ENCODE data around the gene KNL1. TPM values are rescaled to one million over a fixed set of nuclear protein-coding genes. Genes with fewer than 3 reads are reported as not detected.
A peak's percentile ranks its signal among the peaks of the same experiment; 100 is the strongest.

KNL1 gene
- total RNA-seq, 1 experiment from 2014 or later: 40.3 TPM

DNA sequence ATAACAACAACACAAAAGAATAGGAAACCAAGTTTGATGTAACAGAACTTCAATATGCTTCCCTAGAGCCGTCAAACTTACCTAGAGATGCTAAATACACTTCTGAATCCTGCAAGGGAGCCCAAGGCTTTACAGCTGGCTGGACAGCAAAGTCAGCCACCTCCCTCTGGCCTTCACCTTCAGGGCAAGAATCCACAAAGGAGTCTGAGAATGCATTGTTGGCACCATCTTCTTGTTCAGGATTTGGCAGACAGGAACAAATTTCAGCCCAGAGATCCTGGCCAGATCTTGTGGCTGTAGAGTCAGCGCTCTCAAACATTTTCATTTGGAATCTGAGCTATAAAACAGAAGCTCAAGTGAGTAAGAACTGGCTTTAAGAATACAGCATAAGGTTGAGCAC lies 31.4 kb upstream of the KNL1 start:
- intact Hi-C loops (cut with micrococcal nuclease; ENCODE audit: unreplicated experiment): no loop called here
- Histone ChIP-seq H3K4me1 (ENCODE audit: insufficient read depth, low read length, poor library complexity, severe bottlenecking) (peaks cover 5% of the 10 kb centered on the region), H3K4me3 (ENCODE audit: low read depth, low read length, poor library complexity, severe bottlenecking) (no peak overlapping the region), H3K27ac (ENCODE audit: low read depth, low read length, poor library complexity, severe bottlenecking) (no peak overlapping the region), H3K9me3 (ENCODE audit: low read depth, low read length, poor library complexity, severe bottlenecking) (no peaks in the 10 kb centered on the region), H3K27me3 (replicated peaks; ENCODE audit: insufficient read depth, low read depth, low read length, poor library complexity) (no peaks in the 10 kb centered on the region), H3K36me3 (ENCODE audit: insufficient read depth, low read length, poor library complexity, severe bottlenecking) (no peaks in the 10 kb centered on the region)
- POLR2A ChIA-PET (ENCODE audit: low non-redundant PET): no interaction called here
- TF ChIP-seq, protein P1, sequence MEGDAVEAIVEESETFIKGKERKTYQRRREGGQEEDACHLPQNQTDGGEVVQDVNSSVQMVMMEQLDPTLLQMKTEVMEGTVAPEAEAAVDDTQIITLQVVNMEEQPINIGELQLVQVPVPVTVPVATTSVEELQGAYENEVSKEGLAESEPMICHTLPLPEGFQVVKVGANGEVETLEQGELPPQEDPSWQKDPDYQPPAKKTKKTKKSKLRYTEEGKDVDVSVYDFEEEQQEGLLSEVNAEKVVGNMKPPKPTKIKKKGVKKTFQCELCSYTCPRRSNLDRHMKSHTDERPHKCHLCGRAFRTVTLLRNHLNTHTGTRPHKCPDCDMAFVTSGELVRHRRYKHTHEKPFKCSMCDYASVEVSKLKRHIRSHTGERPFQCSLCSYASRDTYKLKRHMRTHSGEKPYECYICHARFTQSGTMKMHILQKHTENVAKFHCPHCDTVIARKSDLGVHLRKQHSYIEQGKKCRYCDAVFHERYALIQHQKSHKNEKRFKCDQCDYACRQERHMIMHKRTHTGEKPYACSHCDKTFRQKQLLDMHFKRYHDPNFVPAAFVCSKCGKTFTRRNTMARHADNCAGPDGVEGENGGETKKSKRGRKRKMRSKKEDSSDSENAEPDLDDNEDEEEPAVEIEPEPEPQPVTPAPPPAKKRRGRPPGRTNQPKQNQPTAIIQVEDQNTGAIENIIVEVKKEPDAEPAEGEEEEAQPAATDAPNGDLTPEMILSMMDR (conservative IDR thresholded peaks at IDR 0.05; ENCODE audit: low read depth, low read length): no peak
- no peak for TF ChIP-seq EZH2 (IDR thresholded peaks at IDR 0.05; ENCODE audit: borderline replicate concordance, low read depth, low read length, poor library complexity, severe bottlenecking)
- CTCF ChIA-PET: interaction anchor here (0.5 kb wide), 1 partner anchor 27 kb away, joined by 3 read pairs; no protein-coding TSS in a partner anchor
- BruUV-seq (replicated peaks): no TSS peak
- DNase-seq (ENCODE audit: low spot score): no peak

DNA sequence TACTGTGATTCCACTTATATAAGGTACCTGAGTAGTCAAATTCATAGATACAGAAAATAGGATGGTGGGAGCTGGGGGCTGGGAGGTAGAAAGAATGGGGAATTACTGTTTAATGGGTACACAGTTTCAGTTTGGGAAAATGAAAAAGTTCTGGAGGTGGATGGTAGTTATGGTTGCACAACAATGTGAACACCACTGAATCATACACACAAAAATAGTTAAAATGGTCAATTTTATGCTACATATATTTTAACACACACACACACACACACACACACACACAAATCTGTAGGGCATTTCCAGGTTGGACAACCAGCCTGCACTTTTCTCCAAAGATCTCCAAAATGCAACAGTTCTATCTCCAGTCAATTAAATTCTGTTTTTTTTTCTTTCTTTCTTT lies 30.6 kb upstream of the KNL1 start:
- Histone ChIP-seq H3K36me3 (ENCODE audit: insufficient read depth, low read length, poor library complexity, severe bottlenecking) (no peaks in the 10 kb centered on the region), H3K9me3 (ENCODE audit: low read depth, low read length, poor library complexity, severe bottlenecking) (no peaks in the 10 kb centered on the region), H3K27ac (ENCODE audit: low read depth, low read length, poor library complexity, severe bottlenecking) (no peak overlapping the region), H3K4me3 (ENCODE audit: low read depth, low read length, poor library complexity, severe bottlenecking) (no peak overlapping the region), H3K27me3 (replicated peaks; ENCODE audit: insufficient read depth, low read depth, low read length, poor library complexity) (no peaks in the 10 kb centered on the region), H3K4me1 (ENCODE audit: insufficient read depth, low read length, poor library complexity, severe bottlenecking) (peaks cover 7% of the 10 kb centered on the region)
- intact Hi-C loops (cut with micrococcal nuclease; ENCODE audit: unreplicated experiment): no loop called here
- POLR2A ChIA-PET (ENCODE audit: low non-redundant PET): no interaction called here
- no peak for DNase-seq (ENCODE audit: low spot score)
- CTCF ChIA-PET: no interaction called here
- BruUV-seq (replicated peaks): no TSS peak
- TF ChIP-seq EZH2 (IDR thresholded peaks at IDR 0.05; ENCODE audit: borderline replicate concordance, low read depth, low read length, poor library complexity, severe bottlenecking): no peak
- TF ChIP-seq, protein P1 (conservative IDR thresholded peaks at IDR 0.05; ENCODE audit: low read depth, low read length): no peak

DNA sequence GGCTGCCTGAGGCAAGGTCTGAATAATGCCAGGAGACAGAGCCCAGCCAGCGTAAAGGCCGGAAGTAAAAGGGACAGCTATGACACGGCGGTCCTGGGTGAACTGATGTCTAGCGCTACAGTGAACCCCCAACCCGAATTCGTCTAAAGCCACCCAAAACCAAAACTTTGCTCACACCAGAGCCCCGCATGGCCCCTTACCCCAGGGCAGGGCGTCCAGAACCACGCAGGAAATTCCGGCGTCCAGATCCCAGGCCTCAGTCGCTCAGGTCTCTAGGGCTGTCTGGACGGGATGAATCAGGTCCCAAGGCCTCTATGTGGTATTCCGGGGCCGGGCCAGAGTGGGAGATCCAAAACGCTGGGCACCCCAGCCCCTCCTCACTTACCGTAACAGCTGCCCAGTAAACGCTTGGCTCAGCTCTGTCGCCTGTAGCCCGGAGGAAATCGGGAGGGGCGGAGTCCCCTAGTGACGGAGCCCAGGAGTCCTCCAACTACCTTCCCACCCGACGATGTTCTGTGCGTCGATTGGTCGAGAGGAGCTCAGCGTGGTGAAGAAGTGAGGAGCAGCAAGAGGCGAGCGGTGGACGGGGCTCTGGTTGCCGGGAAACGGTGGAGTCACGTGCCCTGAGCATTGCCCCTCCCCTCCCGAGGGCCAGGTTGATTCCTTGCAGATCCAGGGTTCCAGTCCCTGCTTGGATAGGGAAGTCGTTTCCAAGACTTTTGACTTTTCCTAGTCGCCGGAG lies 29.3 kb upstream of the KNL1 start, which contains the start of gene CCDC32:
Gene CCDC32, minus strand, starts transcription at position 452 of the 742 bp plus-strand sequence. CDS start 2,027 bp downstream, outside the sequence.
- no peak for TF ChIP-seq EZH2 (IDR thresholded peaks at IDR 0.05; ENCODE audit: borderline replicate concordance, low read depth, low read length, poor library complexity, severe bottlenecking)
- TF ChIP-seq, protein P1 (conservative IDR thresholded peaks at IDR 0.05; ENCODE audit: low read depth, low read length): no peak
- H3K9me3 ChIP-seq (ENCODE audit: low read depth, low read length, poor library complexity, severe bottlenecking): no peaks in the 10 kb centered on the region
- no peaks in the 10 kb centered on the region for H3K36me3 ChIP-seq (ENCODE audit: insufficient read depth, low read length, poor library complexity, severe bottlenecking)
- intact Hi-C loops (cut with micrococcal nuclease; ENCODE audit: unreplicated experiment): no loop called here
- H3K4me1 ChIP-seq (ENCODE audit: insufficient read depth, low read length, poor library complexity, severe bottlenecking): peaks cover 10% of the 10 kb centered on the region
- TSS peak; percentile 83 for BruUV-seq (replicated peaks)
- peak within 1 kb of the TSS; percentile 83 for H3K27ac ChIP-seq (ENCODE audit: low read depth, low read length, poor library complexity, severe bottlenecking)
- ChIA-PET CTCF (interaction anchor here (0.6 to 1.0 kb wide), 2 partner anchors 23 to 25 kb away, joined by 5 to 6 read pairs; no protein-coding TSS in a partner anchor), POLR2A (ENCODE audit: low non-redundant PET) (no interaction called here)
- peak; percentile 100 for DNase-seq (ENCODE audit: low spot score)
- peak within 1 kb of the TSS; percentile 79 for H3K4me3 ChIP-seq (ENCODE audit: low read depth, low read length, poor library complexity, severe bottlenecking)
- H3K27me3 ChIP-seq (replicated peaks; ENCODE audit: insufficient read depth, low read depth, low read length, poor library complexity): no peaks in the 10 kb centered on the region
